Activated CD4-positive, CD25-positive, alpha-beta regulatory T cell treated with anti-CD3 and anti-CD28 coated beads, Interleukin-2, amount 50 U/mL, for 24 hours (primary cell): ENCODE measurements around the gene NLN.
"Not testable (repeated sequence)": the region's sequence is repeated elsewhere in the genome, so short reads cannot be mapped to it uniquely, and the experiment has no call there.

ENCODE experiments used
- ATAC-seq, 2 donors: fragments of 150-1000 bp; cut with Tn5 transposase; one replicate each; pipeline ENCODE4 v1.10.0; 2021; ENCODE audit warnings: mild to moderate bottlenecking in 1 of 2, moderate library complexity in 1 of 2

The NLN gene

DNA sequence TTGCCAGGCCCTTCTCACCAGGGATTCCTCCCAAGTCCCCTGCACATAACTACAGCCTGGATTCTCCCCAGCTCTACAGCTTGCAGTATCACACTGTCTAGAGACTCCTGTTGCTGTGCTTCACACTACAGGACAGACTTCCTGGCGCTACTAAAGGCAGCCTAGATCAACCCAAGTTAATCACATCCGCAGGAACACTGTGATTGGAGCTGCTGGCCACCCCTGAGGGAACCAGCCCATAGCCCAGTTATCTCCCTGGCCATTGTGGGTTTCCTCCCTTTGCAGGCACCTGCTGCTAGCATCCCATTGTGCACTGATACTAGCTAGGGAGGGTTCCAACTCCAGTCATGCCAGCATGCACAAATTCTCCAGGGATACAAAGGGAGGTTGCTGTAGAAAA lies 53.5 kb downstream of the NLN start:
- no peak for ATAC-seq

DNA sequence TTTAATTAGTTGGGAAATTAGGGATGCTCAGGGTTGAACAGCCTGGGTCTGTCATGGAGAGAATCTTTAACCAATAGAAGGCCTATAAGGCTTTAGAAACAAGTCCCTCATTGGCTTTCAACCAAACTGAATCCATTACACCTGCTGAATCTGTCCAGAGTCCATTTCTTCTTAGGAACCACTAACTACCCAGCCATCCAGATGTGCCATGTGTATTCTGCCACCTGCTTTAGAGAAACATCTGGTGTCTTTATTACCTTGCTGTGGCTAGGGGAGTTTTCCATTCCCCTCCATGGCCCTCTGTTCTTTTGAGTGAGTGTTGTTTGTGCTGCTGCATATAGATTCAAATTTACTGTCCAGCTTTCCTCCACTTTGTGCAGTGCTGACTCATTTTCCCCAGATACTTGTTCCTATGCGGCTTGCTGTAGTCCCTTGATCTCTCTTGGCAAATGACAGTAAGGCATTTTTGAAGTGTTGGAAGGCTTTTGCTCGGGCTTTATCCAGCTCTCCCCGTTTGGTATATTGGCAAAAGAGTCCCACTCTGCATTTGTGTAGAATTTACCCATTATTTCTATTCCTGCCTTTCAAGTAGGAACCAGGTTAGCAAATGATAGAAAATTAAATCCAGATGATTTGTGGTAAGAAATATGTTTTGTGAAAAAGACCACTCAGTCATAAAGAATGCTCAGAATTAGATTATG lies 54.6 kb downstream of the NLN start:
- ATAC-seq = no peak

DNA sequence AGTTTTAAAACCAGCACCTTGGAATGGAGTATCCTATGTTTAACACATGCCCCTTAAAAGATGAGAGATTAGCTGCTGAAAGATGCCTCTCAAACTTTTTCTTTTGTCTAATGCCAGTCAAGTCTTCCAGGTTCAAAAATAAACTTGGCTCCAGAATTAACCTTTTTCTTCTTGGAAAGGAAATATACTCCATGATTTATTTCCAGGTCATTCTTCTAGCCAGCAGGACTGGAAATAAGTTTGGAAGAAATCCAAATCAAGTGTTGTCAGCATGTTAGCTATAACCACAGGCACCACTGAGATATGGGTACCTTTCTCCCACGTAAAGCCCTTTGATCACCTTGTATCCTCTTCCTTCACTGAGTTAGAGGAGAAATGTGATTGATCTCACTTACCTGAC lies 56.1 kb downstream of the NLN start:
- ATAC-seq = no peak

DNA sequence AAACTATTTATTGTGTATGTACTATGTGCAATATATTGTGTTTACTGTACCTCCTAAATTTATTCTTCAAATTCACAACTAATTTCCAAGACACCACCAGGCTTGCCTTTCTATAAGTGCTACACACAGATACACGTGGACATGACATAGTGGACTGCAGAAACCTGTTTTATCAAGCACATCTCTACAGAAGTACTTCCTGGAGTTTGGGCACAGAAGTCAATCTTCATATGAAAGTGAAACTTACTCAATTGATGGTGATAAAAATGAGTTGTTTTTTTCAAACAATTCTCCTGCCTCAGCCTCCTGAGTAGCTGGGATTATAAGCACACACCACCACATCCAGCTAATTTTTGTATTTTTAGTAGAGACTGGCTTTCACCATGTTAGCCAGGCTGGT lies 57.6 kb downstream of the NLN start:
- ATAC-seq = peak; percentile 60 to 62

DNA sequence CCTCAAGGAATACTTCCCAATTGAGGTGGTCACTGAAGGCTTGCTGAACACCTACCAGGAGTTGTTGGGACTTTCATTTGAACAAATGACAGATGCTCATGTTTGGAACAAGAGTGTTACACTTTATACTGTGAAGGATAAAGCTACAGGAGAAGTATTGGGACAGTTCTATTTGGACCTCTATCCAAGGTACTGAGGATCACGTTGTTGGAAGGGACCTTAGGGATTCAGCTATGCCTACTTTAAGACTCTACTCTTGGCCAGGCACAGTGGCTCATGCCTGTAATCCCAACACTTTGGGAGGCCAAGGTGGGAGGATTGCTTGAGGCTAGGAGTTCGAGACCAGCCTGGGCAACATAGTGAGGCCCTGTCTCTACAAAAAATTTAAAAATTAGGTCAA lies 66.3 kb downstream of the NLN start:
- ATAC-seq = not testable (repeated sequence)

DNA sequence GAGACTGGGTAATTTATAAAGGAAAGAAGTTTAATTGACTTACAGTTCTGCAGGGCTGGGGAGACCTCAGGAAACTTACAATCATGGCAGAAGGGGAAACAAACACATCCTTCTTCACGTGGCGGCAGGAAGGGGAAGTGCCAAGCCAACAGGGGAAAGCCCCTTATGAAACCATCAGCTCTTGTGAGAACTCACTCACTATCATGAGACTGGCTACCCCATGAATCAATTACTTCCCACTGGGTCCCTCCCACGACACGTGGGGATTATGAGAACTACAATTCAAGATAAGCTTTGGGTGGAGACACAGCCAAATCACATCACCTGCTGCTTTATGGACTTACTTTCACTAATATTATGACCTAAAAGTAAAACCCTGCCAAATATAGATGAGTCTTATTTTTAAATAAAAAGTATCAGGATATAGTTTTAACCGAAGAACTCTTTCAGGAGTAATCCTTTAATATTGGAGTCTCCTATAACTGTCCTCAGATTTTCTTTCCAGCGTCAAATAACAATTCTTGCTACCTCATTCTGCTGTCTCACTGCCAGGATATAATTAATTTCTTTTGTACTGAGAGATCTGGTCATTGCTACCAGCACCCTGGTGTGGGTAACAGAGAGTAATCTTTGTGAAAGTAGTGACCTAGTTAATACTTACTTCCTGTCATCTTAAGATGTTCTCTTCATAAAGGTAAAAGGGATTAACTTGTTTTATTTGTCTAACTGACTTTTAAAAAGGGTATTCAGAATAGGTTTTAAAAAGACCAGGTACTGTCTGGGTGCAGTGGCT lies 68.6 kb downstream of the NLN start:
- ATAC-seq = peak; percentile 85 to 87

DNA sequence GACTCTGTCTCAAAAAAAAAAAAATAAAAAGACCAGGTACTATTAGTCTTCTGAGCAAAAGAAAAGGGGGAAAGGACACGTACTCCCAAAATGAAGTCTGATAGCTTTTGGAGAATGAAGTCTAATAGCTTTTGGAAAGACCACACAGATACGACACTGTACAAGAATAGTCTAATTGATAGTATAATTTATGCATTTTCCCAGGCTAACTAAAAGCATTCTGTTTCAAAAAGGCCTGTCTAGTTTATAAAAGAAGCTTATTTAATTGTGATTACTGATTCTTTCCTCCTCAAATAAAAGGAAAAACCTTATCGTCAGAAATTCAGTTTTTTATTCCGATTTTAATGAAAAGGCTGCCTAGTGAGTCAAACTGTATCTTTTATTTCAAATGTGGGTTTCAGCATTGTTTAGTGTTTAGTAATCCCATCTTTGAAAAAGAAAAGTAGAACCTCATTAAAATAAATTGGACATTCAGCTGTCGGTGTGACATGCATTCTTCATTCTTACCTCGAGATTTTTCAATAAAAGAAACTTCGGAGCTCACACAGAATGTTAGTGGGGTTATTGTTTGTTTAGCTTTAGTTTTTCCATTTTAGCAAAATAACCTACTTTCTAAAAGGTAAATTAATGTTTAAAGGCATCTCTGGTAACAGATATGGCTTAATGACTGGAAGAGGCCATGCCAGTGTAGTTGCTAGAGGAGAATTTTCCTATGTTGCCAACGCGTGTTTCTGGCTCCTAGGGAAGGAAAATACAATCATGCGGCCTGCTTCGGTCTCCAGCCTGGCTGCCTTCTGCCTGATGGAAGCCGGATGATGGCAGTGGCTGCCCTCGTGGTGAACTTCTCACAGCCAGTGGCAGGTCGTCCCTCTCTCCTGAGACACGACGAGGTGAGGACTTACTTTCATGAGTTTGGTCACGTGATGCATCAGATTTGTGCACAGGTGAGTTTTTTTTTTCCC lies 70.0 kb downstream of the NLN start:
- no peak for ATAC-seq

DNA sequence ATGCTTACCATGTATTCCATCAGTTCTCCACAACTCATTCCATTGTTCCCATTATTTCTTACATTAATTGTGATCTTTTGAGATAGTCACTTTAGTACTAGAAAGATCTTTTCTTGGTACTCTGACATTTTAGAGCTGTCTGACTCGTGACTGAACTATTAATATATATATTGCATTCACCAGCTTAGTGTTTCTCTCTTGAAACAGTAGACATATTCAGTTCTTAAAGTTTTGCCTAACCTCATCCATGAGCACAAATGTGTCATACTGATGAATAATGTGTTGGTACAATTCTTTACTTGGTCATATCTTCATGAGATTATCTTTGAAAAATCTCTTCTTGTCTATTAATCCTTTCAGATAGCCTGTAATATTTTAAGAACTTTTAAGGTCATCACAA lies 74.3 kb downstream of the NLN start:
- peak; percentile 74 for ATAC-seq

DNA sequence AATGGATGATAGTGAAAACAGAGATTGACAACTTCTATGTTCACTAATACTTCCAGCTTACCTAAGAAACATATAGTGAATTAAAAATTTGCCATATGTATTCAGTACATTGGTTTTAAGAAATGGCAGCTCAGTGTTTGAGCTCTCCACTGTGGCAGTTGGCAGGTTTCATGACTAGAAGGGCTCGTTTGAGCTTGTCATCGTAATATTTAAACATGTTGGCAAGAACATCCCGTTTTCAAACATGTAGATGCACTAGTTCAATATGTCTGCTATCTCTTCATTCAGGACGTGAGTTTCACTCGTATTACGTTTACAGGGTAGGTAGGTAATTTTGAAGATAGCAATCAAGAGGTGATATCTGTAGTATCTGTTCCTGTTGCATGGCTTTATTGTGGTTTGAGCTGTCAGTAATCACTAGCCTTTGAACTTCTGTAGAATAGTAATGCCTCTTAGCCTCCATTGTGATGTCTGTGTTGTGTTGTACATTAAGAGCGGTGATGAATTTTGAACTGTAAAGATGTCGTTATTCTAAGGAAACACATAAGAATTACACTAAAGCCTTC lies 74.8 kb downstream of the NLN start:
- peak; percentile 93 for ATAC-seq

DNA sequence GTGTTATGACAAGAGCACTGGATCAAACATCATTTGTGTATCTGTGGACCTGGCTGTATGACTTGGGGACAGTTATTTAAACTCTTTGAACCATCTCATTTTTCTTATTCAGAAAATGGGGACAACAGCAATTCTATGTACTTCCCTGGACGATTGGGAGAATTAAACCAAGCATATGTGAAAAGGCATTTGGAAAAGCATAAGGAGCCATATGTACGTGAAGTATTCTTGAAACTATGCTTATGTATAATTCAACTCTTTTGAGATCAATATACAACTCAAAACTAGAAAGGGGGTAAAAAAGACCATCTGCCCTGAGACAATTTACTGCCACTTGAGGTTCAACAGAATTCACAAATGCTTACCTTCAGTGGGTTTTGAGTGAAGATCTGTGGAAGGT lies 75.5 kb downstream of the NLN start:
- no peak for ATAC-seq

DNA sequence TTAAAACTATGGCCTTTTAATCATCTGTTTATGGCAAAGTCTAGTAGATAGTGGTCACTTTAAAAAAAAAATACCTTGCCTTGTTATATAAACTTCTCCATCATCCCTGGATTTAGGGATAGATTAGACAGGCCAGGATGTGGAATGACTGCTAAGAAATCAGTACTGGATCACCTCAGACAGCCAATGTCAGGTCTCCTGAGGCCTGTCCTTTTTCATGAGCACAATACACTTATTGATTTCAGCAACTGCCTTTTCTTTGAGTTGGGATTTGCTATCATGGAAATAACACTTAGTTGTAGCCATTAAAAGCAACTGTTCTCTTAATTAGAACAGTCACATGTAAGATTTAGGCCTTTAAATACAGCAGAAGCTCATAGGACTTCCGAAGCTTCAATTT lies 77.9 kb downstream of the NLN start:
- no peak for ATAC-seq

DNA sequence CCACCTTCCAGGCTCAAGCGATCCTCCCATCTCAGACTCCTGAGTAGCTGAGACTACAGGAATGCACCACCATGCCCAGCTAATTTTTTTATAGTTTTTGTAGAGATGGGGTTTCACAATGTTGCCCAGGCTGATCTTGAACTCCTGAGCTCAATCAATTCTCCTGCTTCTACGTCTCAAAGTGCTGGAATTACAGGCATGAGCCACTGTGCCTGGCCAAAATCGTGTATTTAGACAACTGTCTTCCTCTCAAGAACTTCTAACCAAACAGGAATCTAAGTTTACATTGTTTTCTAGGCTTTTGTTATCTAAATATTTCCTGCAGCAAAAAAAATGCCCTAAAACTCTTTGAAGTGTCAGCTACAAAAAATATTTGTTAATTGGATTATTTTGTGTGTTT lies 78.8 kb downstream of the NLN start:
- no peak for ATAC-seq

DNA sequence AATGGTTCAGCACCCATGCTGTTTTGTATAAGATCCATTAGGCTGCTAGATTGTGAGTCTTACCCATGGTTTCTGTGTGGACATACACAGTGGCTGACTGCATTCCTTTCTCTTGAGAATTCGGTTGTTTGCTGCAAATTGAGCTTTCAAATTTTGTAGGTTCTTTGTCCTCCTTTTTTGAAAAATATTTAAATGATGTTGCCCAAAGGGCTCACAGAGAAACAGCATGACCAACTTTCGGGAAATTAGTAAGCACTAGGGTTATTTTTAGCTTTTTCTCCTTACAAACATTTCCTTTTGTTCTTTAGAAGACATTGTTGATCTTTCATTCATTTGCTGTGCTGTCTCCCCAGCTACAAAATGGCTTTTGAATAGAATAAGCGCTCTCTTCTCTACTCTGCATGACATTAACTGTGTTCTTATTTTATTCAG lies 79.4 kb downstream of the NLN start:
- no peak for ATAC-seq

DNA sequence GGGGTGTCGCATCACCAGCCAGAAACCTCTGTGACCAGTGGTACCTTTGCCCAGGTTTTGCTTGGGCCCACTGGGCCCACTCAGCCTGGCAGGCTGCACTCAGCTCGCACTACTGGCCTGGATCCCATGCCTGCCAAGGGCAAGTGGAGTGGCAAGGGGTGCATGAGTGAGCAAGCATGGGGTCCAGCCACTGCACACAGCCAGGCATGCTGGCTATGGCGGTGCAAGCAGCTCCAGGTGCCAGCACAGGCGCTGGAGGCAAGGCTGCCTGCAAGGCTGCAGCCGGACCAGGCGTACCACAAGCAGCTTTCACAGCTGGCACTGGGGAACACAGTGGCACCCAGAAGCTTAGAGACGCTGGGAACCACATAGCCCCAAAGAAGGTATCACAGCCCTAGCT lies 80.1 kb downstream of the NLN start:
- ATAC-seq = no peak

DNA sequence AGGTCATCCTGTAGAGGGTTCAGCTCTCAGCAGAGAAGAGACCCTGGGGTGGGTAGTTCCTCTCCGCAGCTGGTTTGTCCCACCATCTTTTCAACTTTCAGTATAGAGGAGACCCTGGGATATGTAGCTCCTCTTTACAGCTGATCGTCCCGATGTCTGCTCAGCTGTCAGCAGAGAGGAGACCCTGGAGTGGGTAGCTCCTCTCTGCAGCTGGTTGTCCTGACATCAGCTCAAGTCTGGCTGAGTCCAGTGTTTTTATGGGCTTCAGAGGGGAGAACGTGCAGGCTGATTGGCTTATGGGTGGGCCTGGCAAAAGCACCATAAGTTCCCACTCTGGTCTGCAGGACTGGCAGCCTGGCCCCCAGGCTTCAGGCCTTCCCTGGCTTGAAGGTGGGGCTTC lies 80.8 kb downstream of the NLN start:
- ATAC-seq = no peak

DNA sequence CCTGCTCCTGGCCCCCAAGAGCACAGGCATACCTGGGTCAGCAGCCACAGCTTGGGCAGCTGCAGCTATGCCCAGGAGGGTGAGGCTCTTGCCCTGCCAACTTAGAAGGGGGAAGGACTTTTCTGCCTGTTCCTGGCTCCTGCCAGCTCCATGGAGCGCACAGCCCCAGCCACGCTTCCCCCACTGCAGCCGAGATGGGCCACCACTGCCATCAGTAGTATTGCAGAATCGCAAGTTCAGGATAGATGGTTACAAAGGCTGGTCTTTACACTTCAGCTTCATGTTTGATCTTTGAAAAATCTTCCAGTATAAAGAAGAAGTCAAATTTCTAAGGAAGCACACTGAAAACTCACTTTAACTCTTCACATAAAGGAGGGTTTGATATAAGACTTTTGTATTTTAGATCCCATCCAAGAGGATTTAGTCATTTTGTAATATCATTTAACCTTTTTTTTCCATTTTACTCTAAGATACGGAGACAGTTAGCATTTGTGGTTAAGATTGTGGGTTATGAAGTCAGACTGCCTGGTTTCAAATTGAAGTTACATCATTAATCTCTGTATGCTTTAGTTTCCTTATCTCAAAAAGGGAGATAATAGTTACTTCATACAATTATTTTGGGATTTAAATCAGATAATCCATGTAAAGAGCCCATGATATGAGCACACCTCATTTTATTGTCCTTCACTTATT lies 81.8 kb downstream of the NLN start:
- peak; percentile 70 to 79 for ATAC-seq

DNA sequence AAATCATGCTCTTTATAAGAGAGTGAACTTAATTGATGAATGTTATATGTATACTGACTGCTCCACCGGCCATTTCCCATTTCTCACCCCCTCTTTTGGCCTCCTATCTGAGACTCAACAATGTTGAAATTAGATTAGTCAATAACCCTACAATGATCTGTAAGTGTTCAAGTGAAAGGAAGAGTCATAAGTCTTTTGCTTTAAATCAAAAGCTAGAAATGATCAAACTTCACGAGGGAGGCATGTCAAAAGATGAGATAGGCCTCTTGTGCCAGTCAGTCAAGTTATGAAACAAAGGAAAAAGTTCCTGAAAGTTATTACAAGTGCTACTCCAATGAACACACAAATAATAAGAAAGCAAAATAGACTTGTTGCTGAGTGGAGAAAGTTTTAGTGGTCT lies 83.1 kb downstream of the NLN start:
- ATAC-seq = no peak

DNA sequence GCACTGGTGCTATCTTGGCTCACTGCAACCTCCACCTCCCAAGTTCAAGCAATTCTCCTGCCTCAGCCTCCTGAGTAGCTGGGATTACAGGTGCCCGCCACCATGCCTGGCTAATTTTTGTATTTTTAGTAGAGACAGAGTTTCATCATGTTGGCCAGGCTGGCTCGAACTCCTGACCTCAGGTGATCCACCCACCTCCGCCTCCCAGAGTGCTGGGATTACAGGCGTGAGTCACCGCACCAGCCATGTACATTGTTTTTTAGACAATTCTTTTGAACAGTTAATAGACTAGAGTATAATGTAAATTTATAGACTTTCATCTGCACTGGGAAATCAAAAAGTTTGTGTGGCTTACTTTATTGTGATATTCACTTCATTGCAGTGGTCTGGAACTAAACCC lies 85.5 kb downstream of the NLN start:
- ATAC-seq = not testable (repeated sequence)

DNA sequence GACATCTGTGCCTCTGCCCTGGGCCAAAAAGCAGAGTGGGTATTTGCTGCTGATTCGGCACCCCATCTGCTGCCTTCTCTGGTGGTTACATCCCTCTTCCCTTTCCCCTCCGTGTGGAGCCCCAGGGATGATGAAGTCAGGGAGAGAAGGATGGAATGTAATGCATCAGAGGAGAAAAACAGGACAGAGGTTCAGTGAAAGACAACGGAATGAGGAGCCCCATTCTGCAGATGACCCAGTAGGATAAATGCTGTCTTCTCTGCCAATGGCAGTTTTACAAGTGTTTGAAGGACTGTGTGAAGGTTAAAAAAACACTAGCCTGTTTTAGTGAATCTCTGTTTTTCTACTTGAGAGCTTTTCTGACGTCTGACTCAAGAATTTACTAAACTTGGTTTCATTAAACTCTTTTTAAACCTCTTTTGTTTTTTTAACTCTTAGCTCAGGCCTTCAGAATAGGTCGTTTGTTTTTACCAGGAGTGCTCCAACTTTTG lies 86.3 kb downstream of the NLN start:
- no peak for ATAC-seq

DNA sequence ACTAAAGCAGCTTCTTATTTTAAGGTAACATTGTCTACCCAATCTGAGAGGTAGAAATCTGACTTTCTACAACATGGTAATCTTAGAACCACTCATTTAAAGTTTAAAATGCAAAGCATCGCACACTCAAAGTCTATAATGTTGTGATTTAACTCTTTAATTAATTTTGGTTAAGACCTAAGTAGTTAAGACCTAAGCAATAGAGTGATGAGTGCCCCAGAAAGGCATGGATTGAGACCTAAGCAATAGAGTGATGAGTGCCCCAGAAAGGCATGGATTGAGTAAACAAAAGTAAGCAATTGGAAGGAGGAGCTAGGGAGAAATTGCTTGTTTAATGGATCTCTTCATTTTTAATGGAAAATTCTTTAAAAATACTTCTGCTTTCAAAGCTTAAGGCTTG lies 86.8 kb downstream of the NLN start:
- ATAC-seq = no peak

DNA sequence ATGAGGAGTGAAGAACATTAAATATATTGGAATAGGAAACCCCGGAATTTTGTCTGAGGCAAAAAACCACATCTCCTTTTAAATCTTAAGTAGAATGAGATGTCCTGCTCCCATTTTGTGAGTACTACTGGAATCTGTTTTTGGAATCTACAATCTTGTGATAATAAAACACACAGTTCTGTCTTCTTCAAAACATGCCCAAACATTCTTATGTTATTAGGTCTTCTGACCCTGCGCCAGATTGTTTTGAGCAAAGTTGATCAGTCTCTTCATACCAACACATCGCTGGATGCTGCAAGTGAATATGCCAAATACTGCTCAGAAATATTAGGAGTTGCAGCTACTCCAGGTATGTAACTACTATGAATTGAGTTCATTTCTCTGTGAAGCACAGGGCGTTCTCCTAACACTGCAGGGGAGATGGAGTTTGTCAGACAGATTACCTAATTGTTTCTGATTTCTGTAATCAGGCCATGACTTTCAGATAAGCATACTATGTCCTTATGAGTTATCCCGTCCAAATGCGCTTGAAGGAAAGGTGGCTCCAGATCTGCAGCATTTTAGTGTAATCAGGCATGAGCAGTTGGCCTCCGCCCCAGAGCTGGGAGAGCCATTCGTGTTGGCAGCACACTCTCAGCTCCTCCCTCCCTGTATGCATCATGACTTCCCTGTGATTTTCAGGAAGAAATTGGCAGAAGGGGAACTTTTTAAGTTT lies 88.0 kb downstream of the NLN start:
- no peak for ATAC-seq
